Type B pancreatic cell (in vitro differentiated cells): Measurements from ENCODE around the gene NKX2-2. TPM values are rescaled to one million over a fixed set of nuclear protein-coding genes. Genes with fewer than 3 reads are reported as not detected.

ENCODE experiments used
- DNase-seq: peaks from one replicate; pipeline ENCODE4 v3.0.0; 2021; ENCODE audit warnings: mixed read lengths; ENCODE audit not compliant: unreplicated experiment; ENCODE audit errors: extremely low spot score
- H3K27ac Mint-ChIP-seq: 2 replicates; pipeline ENCODE4 v1.8.0; 2021; ENCODE audit warnings: mild to moderate bottlenecking, mixed read lengths
- H3K27me3 Mint-ChIP-seq: 2 replicates; pipeline ENCODE4 v1.8.0; 2021; ENCODE audit warnings: mixed read lengths
- H3K36me3 Mint-ChIP-seq: 2 replicates; pipeline ENCODE4 v1.8.0; 2021; ENCODE audit warnings: mixed read lengths
- H3K4me1 Mint-ChIP-seq: one replicate; pipeline ENCODE4 v1.8.0; 2021; ENCODE audit warnings: mixed read lengths; ENCODE audit not compliant: unreplicated experiment
- H3K4me3 Mint-ChIP-seq: 2 replicates; pipeline ENCODE4 v1.8.0; 2021; ENCODE audit warnings: mild to moderate bottlenecking, mixed read lengths
- H3K9me3 Mint-ChIP-seq: 2 replicates; pipeline ENCODE4 v1.8.0; 2021; ENCODE audit warnings: mixed read lengths
- CTCF ChIP-seq: fragments of 200-600 bp; sonication (generic); conservative IDR thresholded peaks from 2 replicates; pipeline ENCODE4 v1.5.0; 2021; ENCODE audit warnings: antibody characterized with exemption, mild to moderate bottlenecking
- total RNA-seq: library from RNA; stranded (reverse); gene quantifications from 2 replicates; pipeline ENCODE4 v1.2.1, GENCODE V29; 2021; ENCODE audit warnings: low replicate concordance

The NKX2-2 gene
- total RNA-seq, 1 donor from 2014 or later = 6.0 TPM

DNA sequence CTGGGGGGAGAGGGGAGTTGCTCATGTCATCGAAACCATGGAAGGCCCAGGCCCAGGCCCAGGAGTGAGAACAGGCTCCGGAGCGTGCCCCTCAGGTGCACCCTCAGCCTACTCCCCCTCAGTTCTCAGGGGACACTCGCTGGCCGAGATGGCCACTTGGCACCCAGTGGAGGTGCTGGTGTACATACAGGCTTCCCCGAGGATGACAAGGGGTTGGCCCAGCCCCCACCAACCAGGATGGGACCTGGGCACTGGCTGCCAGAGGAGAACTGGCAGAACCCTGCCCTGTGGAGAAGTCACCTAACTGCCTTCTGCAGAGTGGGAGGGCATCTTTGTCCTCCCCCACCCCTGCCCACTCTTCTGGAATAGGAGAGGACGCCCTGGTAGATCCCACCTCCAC is 9.5 kb downstream of the NKX2-2 start:
- Mint-ChIP-seq H3K27me3 (peaks cover 80% of the 10 kb centered on the region), H3K9me3 (no peaks in the 10 kb centered on the region), H3K4me3 (no peak overlapping the region), H3K36me3 (no peaks in the 10 kb centered on the region), H3K27ac (no peak overlapping the region), H3K4me1 (no peaks in the 10 kb centered on the region)
- DNase-seq = no peak
- no peak for TF ChIP-seq CTCF

GRCh38 chr20:21503345-21503744 is 10.5 kb downstream of the NKX2-2 start:
- Mint-ChIP-seq H3K4me1 (no peaks in the 10 kb centered on the region), H3K36me3 (no peaks in the 10 kb centered on the region), H3K4me3 (no peak overlapping the region), H3K27ac (no peak overlapping the region), H3K27me3 (peaks cover 79% of the 10 kb centered on the region), H3K9me3 (no peaks in the 10 kb centered on the region)
- no peak for TF ChIP-seq CTCF
- no peak for DNase-seq

- no peaks in the 10 kb centered on the region for H3K4me1 Mint-ChIP-seq
- no peak for DNase-seq
- no peak overlapping the region for H3K4me3 Mint-ChIP-seq
- no peak for TF ChIP-seq CTCF
- H3K9me3 Mint-ChIP-seq = no peaks in the 10 kb centered on the region
- no peaks in the 10 kb centered on the region for H3K36me3 Mint-ChIP-seq
- H3K27ac Mint-ChIP-seq = no peak overlapping the region
- peaks cover 65% of the 10 kb centered on the region for H3K27me3 Mint-ChIP-seq
Measured at GRCh38 chr20:21501184-21501583, 12.7 kb downstream of the NKX2-2 start.

- peaks cover 65% of the 10 kb centered on the region for H3K27me3 Mint-ChIP-seq
- no peaks in the 10 kb centered on the region for H3K9me3 Mint-ChIP-seq
- DNase-seq = no peak
- H3K36me3 Mint-ChIP-seq = no peaks in the 10 kb centered on the region
- TF ChIP-seq CTCF = no peak
- H3K4me1 Mint-ChIP-seq = no peaks in the 10 kb centered on the region
- H3K27ac Mint-ChIP-seq = no peak overlapping the region
- no peak overlapping the region for H3K4me3 Mint-ChIP-seq
Measured at GRCh38 chr20:21500599-21500998, 13.3 kb downstream of the NKX2-2 start.

GRCh38 chr20:21499641-21500040 is 14.2 kb downstream of the NKX2-2 start:
- Mint-ChIP-seq H3K4me1 (no peaks in the 10 kb centered on the region), H3K27ac (no peak overlapping the region), H3K36me3 (no peaks in the 10 kb centered on the region), H3K27me3 (peaks cover 59% of the 10 kb centered on the region), H3K4me3 (no peak overlapping the region), H3K9me3 (no peaks in the 10 kb centered on the region)
- no peak for DNase-seq
- TF ChIP-seq CTCF = no peak

- no peak overlapping the region for H3K4me3 Mint-ChIP-seq
- no peak for DNase-seq
- H3K27me3 Mint-ChIP-seq = peaks cover 59% of the 10 kb centered on the region
- H3K36me3 Mint-ChIP-seq = no peaks in the 10 kb centered on the region
- no peaks in the 10 kb centered on the region for H3K9me3 Mint-ChIP-seq
- H3K27ac Mint-ChIP-seq = no peak overlapping the region
- no peaks in the 10 kb centered on the region for H3K4me1 Mint-ChIP-seq
- no peak for TF ChIP-seq CTCF
Measured at GRCh38 chr20:21498635-21499034, 15.2 kb downstream of the NKX2-2 start.
